C4-2B (cell line): ENCODE results near the gene TXLNG.
"Not testable (repeated sequence)": the region's sequence is repeated elsewhere in the genome, so short reads cannot be mapped to it uniquely, and the experiment has no call there.

Experiments used
- H3K27ac ChIP-seq: fragments of 450-650 bp; 2 replicates; pipeline ENCODE4 v1.5.1; 2017
- CTCF ChIP-seq: fragments of 450-650 bp; conservative IDR thresholded peaks from 2 replicates; pipeline ENCODE4 v1.5.1; 2017; ENCODE audit warnings: mild to moderate bottlenecking
- ZFX ChIP-seq: fragments of 450-650 bp; IDR thresholded peaks from 2 replicates; pipeline ENCODE4 v1.6.1; 2017

Gene TXLNG

GRCh38 chrX:16851827-16852226 is 65.6 kb downstream of the TXLNG start:
- TF ChIP-seq ZFX (no peak), CTCF (no peak)
- H3K27ac ChIP-seq, result no peak overlapping the region

DNA sequence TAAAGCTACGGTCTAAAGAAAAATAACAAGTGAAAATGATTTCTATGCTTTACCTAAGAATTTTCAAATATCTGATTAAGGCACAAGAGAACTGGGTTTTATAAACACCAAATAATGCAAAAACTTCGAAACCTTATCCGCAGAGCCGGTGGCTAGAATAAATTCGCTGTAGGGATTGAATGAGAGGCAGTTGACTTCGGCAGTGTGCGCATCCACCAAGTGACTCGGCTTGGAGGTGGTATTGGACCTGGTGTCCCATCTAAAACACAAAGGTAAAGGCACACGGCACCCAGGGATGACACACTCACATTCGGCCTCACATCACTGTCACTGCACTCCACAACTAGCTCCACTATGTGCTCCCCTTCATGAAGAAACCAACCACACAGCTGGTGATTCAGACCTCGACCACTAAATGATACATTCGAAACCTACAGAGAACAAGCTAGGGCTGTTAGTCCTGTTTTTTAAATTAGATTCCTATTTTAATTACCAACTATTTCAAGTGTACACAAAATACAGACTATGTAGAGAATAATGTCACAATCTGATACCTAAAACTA is 66.4 kb downstream of the TXLNG start:
- no peak overlapping the region for H3K27ac ChIP-seq
- TF ChIP-seq CTCF, result no peak
- no peak for TF ChIP-seq ZFX

DNA sequence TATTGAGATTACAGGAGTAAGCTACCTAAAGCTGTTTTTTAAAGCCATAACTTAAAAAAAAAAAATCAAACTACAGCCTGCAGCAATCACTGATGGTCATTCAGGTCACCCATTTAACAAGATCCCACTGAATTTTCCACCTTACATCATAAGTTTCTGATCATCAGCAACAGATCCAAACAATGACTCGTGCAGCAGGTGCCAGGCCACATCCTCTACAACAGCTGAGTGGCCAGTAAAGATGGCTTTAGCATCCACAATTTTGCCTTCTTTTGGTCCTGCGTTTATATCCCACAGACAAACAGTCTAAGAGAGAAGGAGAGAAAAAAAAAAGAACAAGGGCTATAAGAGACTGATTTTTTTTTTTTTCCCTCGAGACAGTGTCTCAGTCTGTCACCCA is 67.3 kb downstream of the TXLNG start:
- no peak overlapping the region for H3K27ac ChIP-seq
- TF ChIP-seq CTCF (no peak), ZFX (no peak)

DNA sequence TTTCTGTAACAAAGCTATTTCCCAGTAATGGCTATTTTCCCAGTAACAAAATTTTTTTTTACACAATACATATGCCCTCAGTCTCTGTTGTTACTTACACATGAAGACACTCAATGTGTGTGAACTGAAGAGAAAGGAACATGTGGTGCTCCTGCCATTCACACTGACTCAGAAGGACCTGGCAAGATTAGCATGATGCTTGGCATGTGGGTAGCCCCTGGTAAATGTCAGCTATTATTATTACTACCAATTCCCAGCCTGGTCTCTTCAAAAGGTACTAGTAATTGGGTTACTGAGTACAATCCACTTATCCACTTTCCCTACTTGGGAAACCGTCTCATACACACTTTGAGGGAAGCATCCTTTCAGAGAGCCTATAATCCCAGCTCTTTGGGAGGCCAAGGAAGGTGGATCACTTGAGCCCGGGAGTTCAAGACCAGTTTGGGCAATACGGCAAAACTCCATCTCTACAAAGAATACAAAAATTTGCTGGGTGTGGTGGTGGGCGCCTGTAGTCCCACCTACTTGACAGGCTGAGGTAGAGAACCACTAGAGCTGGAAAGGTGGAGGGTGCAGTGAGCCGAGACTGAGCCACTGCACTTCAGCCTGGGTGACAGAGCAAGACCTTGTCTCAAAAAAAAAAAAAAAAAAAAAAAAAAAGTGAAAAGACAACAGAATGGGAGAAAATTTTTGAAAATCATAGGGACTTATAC is 69.3 kb downstream of the TXLNG start:
- H3K27ac ChIP-seq, result no peak overlapping the region
- no peak for TF ChIP-seq CTCF
- no peak for TF ChIP-seq ZFX

DNA sequence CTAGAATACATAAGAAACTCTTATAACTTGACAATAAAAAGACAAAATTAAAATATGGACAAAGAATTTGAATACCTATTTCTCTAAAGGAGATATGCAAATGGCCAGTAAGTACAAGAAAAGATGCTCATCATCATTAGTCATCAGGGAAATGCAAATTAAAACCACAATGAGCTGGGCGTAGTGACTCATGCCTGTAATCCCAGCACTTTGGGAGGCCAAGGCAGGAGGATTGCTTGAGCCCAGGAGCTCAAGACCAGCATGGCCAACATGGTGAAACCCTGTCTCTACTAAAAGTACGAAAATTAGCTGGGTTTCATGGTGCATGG is 69.8 kb downstream of the TXLNG start:
- not testable (repeated sequence) for H3K27ac ChIP-seq

DNA sequence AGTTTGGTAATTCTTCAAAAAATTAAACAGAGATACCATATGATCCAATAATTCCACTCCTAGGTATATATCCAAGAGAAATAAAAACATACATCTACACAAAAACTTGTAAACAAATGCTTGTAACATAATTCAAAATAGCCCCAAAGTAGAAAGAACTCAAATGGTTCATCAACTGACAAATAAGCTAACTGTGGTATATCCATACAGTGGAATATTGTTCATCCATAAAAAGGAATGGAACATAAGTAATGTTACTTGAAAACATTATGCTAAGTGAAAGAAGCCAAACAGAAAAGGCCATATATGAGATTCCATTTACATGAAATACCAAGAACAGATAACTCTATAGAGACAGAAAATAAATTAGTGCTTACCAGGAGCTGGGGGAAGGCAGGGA is 70.5 kb downstream of the TXLNG start:
- H3K27ac ChIP-seq, result no peak overlapping the region
- no peak for TF ChIP-seq ZFX

DNA sequence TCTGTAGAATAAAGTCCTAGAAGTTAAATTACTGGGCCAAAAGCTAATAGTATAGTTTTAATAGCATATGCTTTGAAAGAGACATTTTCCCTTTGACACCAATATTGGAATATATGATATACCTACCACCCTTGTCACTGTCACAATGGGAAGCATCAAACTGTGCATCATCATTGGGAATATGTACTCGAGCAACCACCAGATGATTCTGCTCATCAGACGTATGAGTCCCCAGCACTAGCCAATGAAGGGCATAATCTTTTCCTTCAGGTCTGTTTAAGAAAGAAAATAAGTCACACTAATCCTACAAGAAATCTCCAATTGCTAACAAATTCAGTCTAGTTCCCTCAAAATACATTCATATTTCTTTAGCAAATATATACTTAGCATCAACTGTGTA is 76.6 kb downstream of the TXLNG start:
- no peak for TF ChIP-seq CTCF
- no peak for TF ChIP-seq ZFX
- H3K27ac ChIP-seq, result no peak overlapping the region

DNA sequence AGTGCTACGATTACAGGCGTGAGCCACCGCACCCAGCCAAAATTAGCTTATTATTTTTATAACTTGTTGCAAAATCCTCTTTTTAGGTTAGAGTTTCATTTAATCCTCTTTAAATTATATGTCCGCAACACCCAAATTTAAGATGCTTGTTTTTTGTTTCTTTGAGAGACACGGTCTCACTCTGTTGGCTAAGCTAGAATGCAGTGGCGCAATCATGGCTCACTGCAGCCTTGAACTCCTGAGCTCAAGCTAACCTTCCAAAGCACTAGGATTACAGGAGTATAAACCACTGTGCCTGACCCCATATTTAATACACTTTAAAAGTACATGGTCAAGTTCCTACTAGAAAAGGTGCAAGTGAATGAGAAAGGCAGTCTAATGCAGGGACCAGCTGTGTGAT is 81.7 kb downstream of the TXLNG start:
- no peak overlapping the region for H3K27ac ChIP-seq
- TF ChIP-seq CTCF (no peak), ZFX (no peak)
